ENCODE data around the gene IP6K3.

Gene IP6K3

GRCh38 chr6:33696548-33697518, 49.9 kb downstream of the IP6K3 start:
- Histone ChIP-seq H3K4me3 (ENCODE audit: low read length) (peak overlapping the region; percentile 24), H3F3A (ENCODE audit: control insufficient read depth, insufficient read depth) (peaks cover 35% of the 10 kb centered on the region), H3K4me2 (ENCODE audit: low read length) (peak overlapping the region; percentile 46), H3K9me3 (ENCODE audit: control insufficient read depth, insufficient read depth, low read length) (no peaks in the 10 kb centered on the region), H3K4me1 (ENCODE audit: control insufficient read depth, low read length) (peaks cover 79% of the 10 kb centered on the region), H3K79me2 (ENCODE audit: control insufficient read depth, low read length) (peaks cover 3% of the 10 kb centered on the region; the same call in 1 of the 2 replicates), H3K36me3 (ENCODE audit: control insufficient read depth, low read length) (peaks cover 96% of the 10 kb centered on the region), H4K20me1 (ENCODE audit: control insufficient read depth, insufficient read depth, low read depth, low read length) (0 out of 2 replicates have a peak, but pooled peaks cover 5% of the 10 kb centered on the region), H3K27me3 (ENCODE audit: control insufficient read depth, low read length) (no peaks in the 10 kb centered on the region), H3K27ac (ENCODE audit: low read depth, low read length) (peak overlapping the region; percentile 59), H3K9me2 (replicated peaks; ENCODE audit: control insufficient read depth, low read length) (no peaks in the 10 kb centered on the region)
- no peak for TF ChIP-seq CTCF (IDR thresholded peaks at IDR 0.05; ENCODE audit: low read depth, low read length, poor library complexity, severe bottlenecking)
- TF ChIP-seq EZH2phosphoT487 (IDR thresholded peaks at IDR 0.05; ENCODE audit: borderline replicate concordance, low read length): no peak

GRCh38 chr6:33696076-33696475, 50.6 kb downstream of the IP6K3 start:
- Histone ChIP-seq H3K9me2 (replicated peaks; ENCODE audit: control insufficient read depth, low read length) (no peaks in the 10 kb centered on the region), H4K20me1 (ENCODE audit: control insufficient read depth, insufficient read depth, low read depth, low read length) (0 out of 2 replicates have a peak, but pooled peaks cover 5% of the 10 kb centered on the region), H3K27ac (ENCODE audit: low read depth, low read length) (peak overlapping the region; percentile 59), H3K36me3 (ENCODE audit: control insufficient read depth, low read length) (peaks cover 97% of the 10 kb centered on the region), H3K79me2 (ENCODE audit: control insufficient read depth, low read length) (peaks cover 3% of the 10 kb centered on the region; the same call in 1 of the 2 replicates), H3K4me2 (ENCODE audit: low read length) (peak overlapping the region; percentile 46), H3F3A (ENCODE audit: control insufficient read depth, insufficient read depth) (peaks cover 35% of the 10 kb centered on the region), H3K9me3 (ENCODE audit: control insufficient read depth, insufficient read depth, low read length) (no peaks in the 10 kb centered on the region), H3K4me1 (ENCODE audit: control insufficient read depth, low read length) (peaks cover 84% of the 10 kb centered on the region), H3K27me3 (ENCODE audit: control insufficient read depth, low read length) (no peaks in the 10 kb centered on the region), H3K4me3 (ENCODE audit: low read length) (0 out of 2 replicates have a peak overlapping the region, but pooled peaks have one; percentile 8)
- TF ChIP-seq CTCF (IDR thresholded peaks at IDR 0.05; ENCODE audit: low read depth, low read length, poor library complexity, severe bottlenecking) (no peak), EZH2phosphoT487 (IDR thresholded peaks at IDR 0.05; ENCODE audit: borderline replicate concordance, low read length) (no peak)

- Histone ChIP-seq H3K9me3 (ENCODE audit: control insufficient read depth, insufficient read depth, low read length) (no peaks in the 10 kb centered on the region), H3K27me3 (ENCODE audit: control insufficient read depth, low read length) (no peaks in the 10 kb centered on the region), H3K4me2 (ENCODE audit: low read length) (peak overlapping the region; percentile 46; the same call in 1 of the 2 replicates), H3K4me1 (ENCODE audit: control insufficient read depth, low read length) (peaks cover 81% of the 10 kb centered on the region), H3F3A (ENCODE audit: control insufficient read depth, insufficient read depth) (peaks cover 35% of the 10 kb centered on the region), H3K27ac (ENCODE audit: low read depth, low read length) (no peak overlapping the region), H3K4me3 (ENCODE audit: low read length) (no peak overlapping the region), H3K9me2 (replicated peaks; ENCODE audit: control insufficient read depth, low read length) (no peaks in the 10 kb centered on the region), H3K79me2 (ENCODE audit: control insufficient read depth, low read length) (peaks cover 3% of the 10 kb centered on the region; the same call in 1 of the 2 replicates), H3K36me3 (ENCODE audit: control insufficient read depth, low read length) (peaks cover 98% of the 10 kb centered on the region), H4K20me1 (ENCODE audit: control insufficient read depth, insufficient read depth, low read depth, low read length) (0 out of 2 replicates have a peak, but pooled peaks cover 5% of the 10 kb centered on the region)
- TF ChIP-seq EZH2phosphoT487 (IDR thresholded peaks at IDR 0.05; ENCODE audit: borderline replicate concordance, low read length) (no peak), CTCF (IDR thresholded peaks at IDR 0.05; ENCODE audit: low read depth, low read length, poor library complexity, severe bottlenecking) (no peak)
These were observed 51.2 kb downstream of the IP6K3 start for GRCh38 chr6:33695451-33695887.

Data from DOHH2 (cell line).